Measurements from ENCODE around the gene AGPAT4.

DNA sequence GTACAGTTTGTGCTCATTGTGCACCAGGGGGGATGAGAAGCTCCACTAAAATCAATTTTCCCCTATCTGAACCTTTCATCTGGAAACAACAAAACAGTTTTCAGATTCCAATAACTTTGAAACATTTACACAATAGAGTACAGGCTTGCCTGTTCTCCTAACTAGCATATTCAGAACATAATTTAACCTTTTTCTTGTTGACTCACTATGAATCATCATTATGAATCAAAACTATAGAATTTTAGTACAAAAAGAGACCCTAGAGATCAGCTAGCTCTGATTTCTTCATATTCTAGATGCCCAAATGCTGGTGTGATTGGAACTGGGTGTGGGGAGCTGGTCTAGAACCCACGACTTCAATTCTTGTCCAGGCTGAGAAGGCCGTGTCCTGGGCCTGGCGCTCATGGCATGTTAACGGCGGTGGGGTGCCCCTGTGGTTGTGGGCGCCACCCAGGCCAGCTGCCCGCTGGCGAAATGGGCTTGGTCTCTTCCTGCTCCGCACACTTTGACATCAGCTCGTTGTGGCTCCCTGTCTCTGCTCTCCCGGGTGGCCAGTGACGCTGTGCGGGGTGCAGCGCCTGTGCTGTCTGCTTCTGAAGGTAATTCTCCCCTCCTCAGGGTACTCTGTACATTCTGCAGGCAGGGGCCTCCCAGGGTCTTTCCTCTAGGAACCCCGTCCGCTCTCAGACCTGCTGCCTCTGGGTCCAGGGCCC lies 29.9 kb upstream of the AGPAT4 start:
- TF ChIP-seq MXD4 (CRISPR knock-in tag; IDR thresholded peaks at IDR 0.05) (no peak), HNF4G (IDR thresholded peaks at IDR 0.05; ENCODE audit: borderline replicate concordance, low read depth, low read length) (no peak), HNF4G (CRISPR knock-in tag; IDR thresholded peaks at IDR 0.05; ENCODE audit: borderline replicate concordance, low read depth) (no peak), RFX5 (IDR thresholded peaks at IDR 0.05; ENCODE audit: low read depth, low read length) (no peak), ZNF326 (CRISPR knock-in tag; IDR thresholded peaks at IDR 0.05; ENCODE audit: borderline replicate concordance) (no peak), ZNF101 (CRISPR knock-in tag; IDR thresholded peaks at IDR 0.05; ENCODE audit: borderline replicate concordance, low read depth) (no peak), POLR2A (IDR thresholded peaks at IDR 0.05; ENCODE audit: insufficient read depth in 1 of 2, low read depth in 2 of 2, low read length in 2 of 2) (no peak), ZZZ3 (CRISPR knock-in tag; IDR thresholded peaks at IDR 0.05; ENCODE audit: borderline replicate concordance) (no peak), NFE2L1 (CRISPR knock-in tag; IDR thresholded peaks at IDR 0.05; ENCODE audit: borderline replicate concordance) (no peak), NFIB (CRISPR knock-in tag; IDR thresholded peaks at IDR 0.05; ENCODE audit: borderline replicate concordance) (no peak), ZNF615 (CRISPR knock-in tag; IDR thresholded peaks at IDR 0.05; ENCODE audit: borderline replicate concordance) (no peak), ZNF121 (CRISPR knock-in tag; IDR thresholded peaks at IDR 0.05) (no peak), SP2 (CRISPR knock-in tag; IDR thresholded peaks at IDR 0.05) (no peak)
- TF ChIP-seq, protein P1, sequence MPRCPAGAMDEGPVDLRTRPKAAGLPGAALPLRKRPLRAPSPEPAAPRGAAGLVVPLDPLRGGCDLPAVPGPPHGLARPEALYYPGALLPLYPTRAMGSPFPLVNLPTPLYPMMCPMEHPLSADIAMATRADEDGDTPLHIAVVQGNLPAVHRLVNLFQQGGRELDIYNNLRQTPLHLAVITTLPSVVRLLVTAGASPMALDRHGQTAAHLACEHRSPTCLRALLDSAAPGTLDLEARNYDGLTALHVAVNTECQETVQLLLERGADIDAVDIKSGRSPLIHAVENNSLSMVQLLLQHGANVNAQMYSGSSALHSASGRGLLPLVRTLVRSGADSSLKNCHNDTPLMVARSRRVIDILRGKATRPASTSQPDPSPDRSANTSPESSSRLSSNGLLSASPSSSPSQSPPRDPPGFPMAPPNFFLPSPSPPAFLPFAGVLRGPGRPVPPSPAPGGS (CRISPR knock-in tag; IDR thresholded peaks at IDR 0.05), result no peak
- TF ChIP-seq, protein P2, sequence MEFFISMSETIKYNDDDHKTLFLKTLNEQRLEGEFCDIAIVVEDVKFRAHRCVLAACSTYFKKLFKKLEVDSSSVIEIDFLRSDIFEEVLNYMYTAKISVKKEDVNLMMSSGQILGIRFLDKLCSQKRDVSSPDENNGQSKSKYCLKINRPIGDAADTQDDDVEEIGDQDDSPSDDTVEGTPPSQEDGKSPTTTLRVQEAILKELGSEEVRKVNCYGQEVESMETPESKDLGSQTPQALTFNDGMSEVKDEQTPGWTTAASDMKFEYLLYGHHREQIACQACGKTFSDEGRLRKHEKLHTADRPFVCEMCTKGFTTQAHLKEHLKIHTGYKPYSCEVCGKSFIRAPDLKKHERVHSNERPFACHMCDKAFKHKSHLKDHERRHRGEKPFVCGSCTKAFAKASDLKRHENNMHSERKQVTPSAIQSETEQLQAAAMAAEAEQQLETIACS (CRISPR knock-in tag; IDR thresholded peaks at IDR 0.05), result no peak

All from HepG2 (cell line).